ENCODE results near the gene DPP7.

DPP7 gene

DNA sequence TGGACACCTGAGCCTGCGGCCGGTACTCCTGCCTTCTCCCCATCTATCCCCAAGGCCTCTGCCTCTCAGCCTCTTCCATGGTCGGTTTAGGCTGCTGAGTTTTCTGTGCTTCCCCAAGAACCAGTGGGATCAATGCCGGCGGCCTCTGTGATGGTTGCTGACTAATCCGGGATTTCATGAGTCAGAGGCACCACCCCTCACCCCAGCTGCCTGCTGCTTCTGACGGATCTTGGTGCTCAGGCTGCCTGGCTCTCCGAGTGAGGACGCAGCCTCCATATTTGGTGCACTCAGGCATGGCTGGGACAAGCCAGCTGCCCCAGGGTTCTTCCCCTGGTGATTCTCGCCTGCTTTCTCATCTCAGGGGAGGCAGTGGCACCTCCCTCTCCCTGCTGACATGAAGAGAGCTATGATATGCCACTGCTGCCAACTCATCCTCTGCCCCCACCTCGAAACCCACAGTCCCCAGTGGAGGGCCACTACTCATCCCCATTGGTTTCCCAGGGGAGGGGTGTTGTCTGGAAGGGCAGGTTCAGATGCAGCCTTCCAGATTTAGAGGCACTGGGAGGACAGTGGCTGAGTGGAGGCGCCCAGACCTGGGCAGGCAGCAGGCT, 31.0 kb downstream of the DPP7 start:
- no peaks in the 10 kb centered on the region for H3K9me3 ChIP-seq (ENCODE audit: insufficient read depth, low read length)
- H3K4me2 ChIP-seq (ENCODE audit: low read depth, low read length, poor library complexity, severe bottlenecking), result no peak overlapping the region
- 0 out of 2 replicates have a peak overlapping the region, but pooled peaks have one; percentile 21 for H3K27ac ChIP-seq (ENCODE audit: low read depth, low read length)
- no peaks in the 10 kb centered on the region for H3K9me2 ChIP-seq (replicated peaks; ENCODE audit: insufficient read depth, low read length)
- no peaks in the 10 kb centered on the region for H3K36me3 ChIP-seq (ENCODE audit: low read length)
- no peaks in the 10 kb centered on the region for H3K27me3 ChIP-seq (ENCODE audit: low read length)
- no peak overlapping the region for H2AFZ ChIP-seq (ENCODE audit: low read depth, low read length, severe bottlenecking)
- no peak overlapping the region for H3K9ac ChIP-seq (ENCODE audit: low read length)
- H3K79me2 ChIP-seq (ENCODE audit: insufficient read depth, low read length), result 0 out of 2 replicates have a peak, but pooled peaks cover 3% of the 10 kb centered on the region
- H3K4me3 ChIP-seq (ENCODE audit: insufficient read depth, low read length, poor library complexity, severe bottlenecking), result no peak overlapping the region
- H4K20me1 ChIP-seq (ENCODE audit: low read depth, low read length), result no peaks in the 10 kb centered on the region
- H3F3A ChIP-seq (ENCODE audit: insufficient read depth), result peaks cover 4% of the 10 kb centered on the region
- TF ChIP-seq, protein P1, sequence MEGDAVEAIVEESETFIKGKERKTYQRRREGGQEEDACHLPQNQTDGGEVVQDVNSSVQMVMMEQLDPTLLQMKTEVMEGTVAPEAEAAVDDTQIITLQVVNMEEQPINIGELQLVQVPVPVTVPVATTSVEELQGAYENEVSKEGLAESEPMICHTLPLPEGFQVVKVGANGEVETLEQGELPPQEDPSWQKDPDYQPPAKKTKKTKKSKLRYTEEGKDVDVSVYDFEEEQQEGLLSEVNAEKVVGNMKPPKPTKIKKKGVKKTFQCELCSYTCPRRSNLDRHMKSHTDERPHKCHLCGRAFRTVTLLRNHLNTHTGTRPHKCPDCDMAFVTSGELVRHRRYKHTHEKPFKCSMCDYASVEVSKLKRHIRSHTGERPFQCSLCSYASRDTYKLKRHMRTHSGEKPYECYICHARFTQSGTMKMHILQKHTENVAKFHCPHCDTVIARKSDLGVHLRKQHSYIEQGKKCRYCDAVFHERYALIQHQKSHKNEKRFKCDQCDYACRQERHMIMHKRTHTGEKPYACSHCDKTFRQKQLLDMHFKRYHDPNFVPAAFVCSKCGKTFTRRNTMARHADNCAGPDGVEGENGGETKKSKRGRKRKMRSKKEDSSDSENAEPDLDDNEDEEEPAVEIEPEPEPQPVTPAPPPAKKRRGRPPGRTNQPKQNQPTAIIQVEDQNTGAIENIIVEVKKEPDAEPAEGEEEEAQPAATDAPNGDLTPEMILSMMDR (IDR thresholded peaks at IDR 0.05; ENCODE audit: insufficient read depth, low read length, poor library complexity, severe bottlenecking), result no peak
- no peak for TF ChIP-seq EZH2phosphoT487 (conservative IDR thresholded peaks at IDR 0.05; ENCODE audit: low read length)

DNA sequence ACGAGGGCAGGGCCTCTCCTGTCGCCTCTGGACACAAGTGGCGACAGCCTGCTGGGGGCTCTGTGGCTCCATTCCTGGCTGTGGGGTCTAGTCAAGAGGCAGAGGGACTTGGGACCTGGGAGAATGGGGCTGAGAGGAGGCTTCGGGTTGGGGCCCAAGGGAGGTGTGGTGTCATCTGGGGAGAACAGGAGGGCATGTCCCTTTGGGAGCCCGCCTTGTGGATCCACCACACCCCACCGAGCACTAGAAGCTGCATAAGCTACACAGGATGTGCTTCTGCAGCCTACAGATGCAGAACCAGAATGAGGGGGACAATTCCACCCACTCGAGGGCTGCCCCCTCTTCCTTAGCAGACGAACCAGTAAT, 31.6 kb downstream of the DPP7 start:
- Histone ChIP-seq H3K4me3 (ENCODE audit: insufficient read depth, low read length, poor library complexity, severe bottlenecking) (no peak overlapping the region), H2AFZ (ENCODE audit: low read depth, low read length, severe bottlenecking) (no peak overlapping the region), H3K36me3 (ENCODE audit: low read length) (no peaks in the 10 kb centered on the region), H3K9me2 (replicated peaks; ENCODE audit: insufficient read depth, low read length) (no peaks in the 10 kb centered on the region), H3K79me2 (ENCODE audit: insufficient read depth, low read length) (peaks cover 9% of the 10 kb centered on the region; the same call in 1 of the 2 replicates), H3K27me3 (ENCODE audit: low read length) (no peaks in the 10 kb centered on the region), H3K4me2 (ENCODE audit: low read depth, low read length, poor library complexity, severe bottlenecking) (no peak overlapping the region), H3K27ac (ENCODE audit: low read depth, low read length) (no peak overlapping the region), H3F3A (ENCODE audit: insufficient read depth) (peaks cover 4% of the 10 kb centered on the region), H4K20me1 (ENCODE audit: low read depth, low read length) (no peaks in the 10 kb centered on the region), H3K9ac (ENCODE audit: low read length) (no peak overlapping the region), H3K9me3 (ENCODE audit: insufficient read depth, low read length) (no peaks in the 10 kb centered on the region)
- TF ChIP-seq EZH2phosphoT487 (conservative IDR thresholded peaks at IDR 0.05; ENCODE audit: low read length), result no peak
- TF ChIP-seq, protein P1 (IDR thresholded peaks at IDR 0.05; ENCODE audit: insufficient read depth, low read length, poor library complexity, severe bottlenecking), result no peak

DNA sequence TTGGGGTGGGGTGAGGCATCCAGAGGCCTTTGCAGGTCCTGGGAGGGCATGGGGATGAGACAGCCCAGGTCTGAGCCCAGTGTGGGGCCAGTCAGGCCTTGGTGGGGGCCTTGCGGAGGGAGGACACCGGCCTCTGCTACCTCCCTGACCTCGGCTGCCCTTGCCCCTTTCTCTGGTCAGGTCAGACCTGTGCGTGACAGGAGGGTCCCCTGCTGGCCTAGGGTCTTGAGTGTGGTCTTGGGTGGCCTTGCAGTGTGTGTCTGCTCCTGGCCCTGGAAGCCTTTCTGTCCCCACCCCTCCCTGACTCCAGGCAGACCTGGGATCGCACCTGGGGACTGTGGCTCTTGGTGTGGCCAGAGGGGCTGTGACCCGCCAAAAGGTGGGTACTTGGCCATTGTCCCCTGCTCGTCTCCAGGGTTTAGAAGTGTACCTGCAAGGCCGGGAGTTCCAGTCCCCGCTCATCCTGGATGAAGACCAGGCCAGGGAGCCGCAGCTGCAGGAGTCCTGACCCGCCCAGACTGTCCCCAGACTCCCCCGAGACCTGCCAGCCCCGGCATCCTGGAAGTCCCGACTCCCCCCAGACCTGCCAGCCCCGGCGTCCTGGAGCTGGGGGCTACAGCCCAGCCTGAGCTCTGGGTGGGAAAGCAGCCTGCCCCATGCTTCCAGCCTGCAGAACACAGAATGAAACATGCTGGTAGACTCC, 32.2 kb downstream of the DPP7 start:
- H3K79me2 ChIP-seq (ENCODE audit: insufficient read depth, low read length), result peaks cover 11% of the 10 kb centered on the region; the same call in 1 of the 2 replicates
- H3K27ac ChIP-seq (ENCODE audit: low read depth, low read length), result no peak overlapping the region

More for the DNA sequence above, 32.2 kb downstream of the DPP7 start:
- no peaks in the 10 kb centered on the region for H3K36me3 ChIP-seq (ENCODE audit: low read length)
- no peaks in the 10 kb centered on the region for H3K9me2 ChIP-seq (replicated peaks; ENCODE audit: insufficient read depth, low read length)
- H3K4me2 ChIP-seq (ENCODE audit: low read depth, low read length, poor library complexity, severe bottlenecking), result no peak overlapping the region
- no peak overlapping the region for H3K9ac ChIP-seq (ENCODE audit: low read length)
- no peaks in the 10 kb centered on the region for H3K9me3 ChIP-seq (ENCODE audit: insufficient read depth, low read length)
- no peaks in the 10 kb centered on the region for H3K27me3 ChIP-seq (ENCODE audit: low read length)
- peaks cover 4% of the 10 kb centered on the region; the same call in 1 of the 2 replicates for H3F3A ChIP-seq (ENCODE audit: insufficient read depth)
- H2AFZ ChIP-seq (ENCODE audit: low read depth, low read length, severe bottlenecking), result no peak overlapping the region
- H3K4me3 ChIP-seq (ENCODE audit: insufficient read depth, low read length, poor library complexity, severe bottlenecking), result no peak overlapping the region
- no peak for TF ChIP-seq EZH2phosphoT487 (conservative IDR thresholded peaks at IDR 0.05; ENCODE audit: low read length)
- TF ChIP-seq, protein P1 (IDR thresholded peaks at IDR 0.05; ENCODE audit: insufficient read depth, low read length, poor library complexity, severe bottlenecking), result no peak
- H4K20me1 ChIP-seq (ENCODE audit: low read depth, low read length), result no peaks in the 10 kb centered on the region

All from SU-DHL-6 (cell line).